T47D (cell line): ENCODE measurements around the gene PMEL.

Experiments
- DNase-seq, 2 experiments: peaks; one replicate each; pipeline versions ENCODE4 v3.0.0 to v3.0.0-alpha.2; 2011 to 2012; ENCODE audit warnings: low read depth in 1 of 2, low spot score in 1 of 2
- JUND ChIP-seq: IDR thresholded peaks from 2 replicates; pipeline ENCODE4 v1.6.1; 2012; ENCODE audit warnings: low read depth
- in situ Hi-C: cut with HindIII; loops from 2 replicates; pipeline ENCODE4 v1.10.0; 2016; ENCODE audit warnings: low sequenced_read_pairs, low pct_unique_long_range_greater_than_20kb

The PMEL gene

DNA sequence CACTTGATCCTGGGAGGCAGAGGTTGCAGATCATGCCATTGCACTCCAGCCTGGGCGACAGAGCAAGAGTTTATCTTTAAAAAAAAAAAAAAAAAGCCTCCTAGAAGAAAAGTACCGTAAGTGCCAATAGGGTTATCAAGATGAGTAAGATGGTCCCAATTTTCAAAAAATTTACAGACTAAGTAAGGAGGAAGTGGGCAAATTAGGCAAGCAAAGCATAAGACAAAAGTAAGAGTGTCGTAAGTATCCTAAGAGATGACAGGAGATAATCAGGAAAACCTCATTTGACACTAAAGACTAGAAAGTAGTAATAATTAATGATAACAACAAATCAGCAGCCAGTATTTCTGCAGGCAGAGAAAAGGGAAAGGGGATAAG lies 50.4 kb downstream of the PMEL start:
- in situ Hi-C loops = no loop called here
- DNase-seq = no peak
- TF ChIP-seq JUND = no peak

DNA sequence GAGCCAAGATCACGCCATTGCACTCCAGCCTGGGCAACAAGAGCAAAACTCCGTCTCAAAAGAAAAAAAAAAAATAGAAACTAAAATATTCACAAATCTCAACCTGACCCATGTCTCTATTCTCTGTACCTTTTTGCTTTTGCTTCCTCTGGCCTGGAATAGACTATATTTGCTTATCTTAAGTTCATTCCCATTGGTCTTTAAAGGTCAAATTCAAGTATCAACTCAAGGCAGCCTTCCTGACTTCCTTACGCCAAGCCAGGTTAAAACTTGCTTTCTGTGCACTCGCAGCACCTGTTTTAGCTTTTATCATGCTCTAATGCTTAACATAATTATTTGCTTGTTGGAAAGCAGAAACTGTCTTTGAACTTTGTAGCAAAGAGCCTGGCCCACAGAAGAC lies 52.9 kb downstream of the PMEL start:
- TF ChIP-seq JUND = no peak
- in situ Hi-C loops = no loop called here
- DNase-seq = no peak

DNA sequence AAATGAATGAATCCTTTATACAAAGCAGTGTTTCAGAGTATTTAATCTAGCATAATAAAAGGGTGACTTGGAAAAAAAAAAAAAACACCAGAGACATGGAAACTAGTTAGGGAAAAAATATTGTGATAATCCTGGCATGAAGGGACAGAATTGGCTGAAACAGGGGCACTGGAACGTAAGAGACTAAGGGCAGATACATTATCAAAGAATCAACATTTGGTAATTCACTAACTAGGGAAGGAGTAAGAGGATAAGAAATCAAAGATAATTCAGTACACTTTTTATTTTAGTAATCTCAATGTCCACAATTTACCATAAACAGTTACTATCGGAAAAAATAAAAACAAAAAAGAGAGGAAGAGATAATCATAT lies 56.3 kb downstream of the PMEL start:
- TF ChIP-seq JUND = no peak
- DNase-seq = no peak
- in situ Hi-C loops = no loop called here

- DNase-seq = peak in 1 of 2 experiments; percentile 55
- in situ Hi-C loops = no loop called here
- TF ChIP-seq JUND = no peak
Observed at GRCh38 chr12:55908726-55909512, 56.9 kb downstream of the PMEL start.

GRCh38 chr12:55906056-55906455 lies 59.8 kb downstream of the PMEL start:
- in situ Hi-C loops = no loop called here
- TF ChIP-seq JUND = no peak
- DNase-seq = no peak
